Measurements from ENCODE around the gene NEUROD6. TPM values are rescaled to one million over a fixed set of nuclear protein-coding genes. Genes with fewer than 3 reads are reported as not detected.

The NEUROD6 gene
- total RNA-seq: not detected in 2 replicates

GRCh38 chr7:31340603-31341002 lies at the start of gene NEUROD6:
TSS of gene NEUROD6 (minus strand) at chr7:31340726. CDS start at chr7:31339268, 1,458 bp downstream.

Small RNA genes within 50 kb of the gene (small RNA-seq; reads per million reads assigned to genes)
- gene AC006380.1: not detected

Other genes starting within 250 kb of the NEUROD6 start
- not detected in 2 replicates for gene ITPRID1, start 173.4 kb upstream of the NEUROD6 start, total RNA-seq

Measured in subcutaneous preadipocyte (primary cell).